Measurements from ENCODE around the gene C14orf119.

C14orf119 gene

DNA sequence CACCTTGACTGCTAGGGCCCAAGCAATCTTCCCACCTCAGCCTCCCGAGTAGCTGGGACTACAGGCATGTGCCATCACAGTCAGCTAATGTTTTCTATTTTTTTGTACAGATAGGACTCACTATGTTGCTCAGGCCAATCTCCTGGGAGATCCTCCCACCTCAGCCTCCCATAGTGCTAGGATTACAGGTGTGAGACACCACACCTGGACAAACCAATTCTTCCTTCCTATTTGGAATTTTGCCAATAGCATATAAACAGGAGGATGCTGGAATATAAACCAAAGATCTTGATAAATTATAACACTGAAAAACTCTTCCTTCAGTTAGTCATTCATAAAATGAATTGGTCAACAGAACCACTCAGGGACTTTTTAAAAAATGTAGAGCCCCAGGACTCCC is 8.7 kb upstream of the C14orf119 start:
- no peak overlapping the region for H3K9ac ChIP-seq (ENCODE audit: low read length)

DNA sequence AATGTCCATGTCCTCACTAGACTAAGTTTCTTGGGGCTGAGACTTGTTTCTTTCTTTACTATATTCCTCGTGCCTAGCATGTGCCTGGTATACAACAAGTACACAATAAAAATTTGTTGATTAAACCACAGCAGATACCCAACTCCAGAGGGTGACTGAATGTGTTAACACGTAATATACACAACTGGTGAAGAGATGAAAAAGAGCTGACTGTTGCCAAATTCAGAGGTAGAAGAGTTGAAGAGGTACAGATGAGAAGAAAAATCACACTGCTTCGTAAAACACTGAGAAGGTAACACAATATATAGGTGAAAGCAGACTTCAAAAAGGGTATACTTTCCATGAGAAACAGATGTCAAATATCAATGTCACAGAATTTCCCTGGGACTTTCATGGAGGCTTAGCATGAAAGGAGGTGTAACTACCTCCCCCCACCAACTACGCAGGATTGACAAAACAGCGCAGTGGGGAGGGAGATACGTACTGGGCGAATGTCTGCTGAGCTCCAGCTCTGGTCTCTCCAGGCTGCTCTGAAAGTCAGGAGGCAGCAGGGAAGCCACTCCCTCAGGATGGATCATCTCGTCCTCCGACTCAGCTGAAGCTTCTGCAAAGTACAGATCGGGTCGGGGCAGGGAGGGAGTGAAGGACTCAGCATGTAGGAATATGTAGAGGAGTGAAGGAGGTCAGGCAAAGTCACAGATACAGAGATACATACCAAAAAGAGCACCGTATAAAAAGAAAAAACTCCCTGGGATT is 5.6 kb upstream of the C14orf119 start:
- Histone ChIP-seq H3K79me2 (ENCODE audit: insufficient read depth, low read length) (peaks cover 25% of the 10 kb centered on the region), H3K4me3 (ENCODE audit: low read depth, low read length, poor library complexity, severe bottlenecking) (no peak overlapping the region), H3K4me1 (ENCODE audit: insufficient read depth, low read length, severe bottlenecking) (peaks cover 13% of the 10 kb centered on the region), H3K36me3 (ENCODE audit: insufficient read depth, low read length) (peaks cover 87% of the 10 kb centered on the region), H3K9me2 (ENCODE audit: low read depth, low read length) (no peaks in the 10 kb centered on the region), H3K27ac (ENCODE audit: low read depth, low read length, poor library complexity, severe bottlenecking) (no peak overlapping the region), H4K20me1 (ENCODE audit: insufficient read depth, low read length) (no peaks in the 10 kb centered on the region), H3K27me3 (ENCODE audit: insufficient read depth, low read length) (no peaks in the 10 kb centered on the region), H3K9me3 (ENCODE audit: low read length) (no peaks in the 10 kb centered on the region), H2AFZ (ENCODE audit: low read length) (no peak overlapping the region), H3K4me2 (ENCODE audit: low read length) (no peak overlapping the region), H3F3A (ENCODE audit: insufficient read depth, low read length) (no peaks in the 10 kb centered on the region), H3K9ac (ENCODE audit: low read length) (no peak overlapping the region)
- TF ChIP-seq, protein P1, sequence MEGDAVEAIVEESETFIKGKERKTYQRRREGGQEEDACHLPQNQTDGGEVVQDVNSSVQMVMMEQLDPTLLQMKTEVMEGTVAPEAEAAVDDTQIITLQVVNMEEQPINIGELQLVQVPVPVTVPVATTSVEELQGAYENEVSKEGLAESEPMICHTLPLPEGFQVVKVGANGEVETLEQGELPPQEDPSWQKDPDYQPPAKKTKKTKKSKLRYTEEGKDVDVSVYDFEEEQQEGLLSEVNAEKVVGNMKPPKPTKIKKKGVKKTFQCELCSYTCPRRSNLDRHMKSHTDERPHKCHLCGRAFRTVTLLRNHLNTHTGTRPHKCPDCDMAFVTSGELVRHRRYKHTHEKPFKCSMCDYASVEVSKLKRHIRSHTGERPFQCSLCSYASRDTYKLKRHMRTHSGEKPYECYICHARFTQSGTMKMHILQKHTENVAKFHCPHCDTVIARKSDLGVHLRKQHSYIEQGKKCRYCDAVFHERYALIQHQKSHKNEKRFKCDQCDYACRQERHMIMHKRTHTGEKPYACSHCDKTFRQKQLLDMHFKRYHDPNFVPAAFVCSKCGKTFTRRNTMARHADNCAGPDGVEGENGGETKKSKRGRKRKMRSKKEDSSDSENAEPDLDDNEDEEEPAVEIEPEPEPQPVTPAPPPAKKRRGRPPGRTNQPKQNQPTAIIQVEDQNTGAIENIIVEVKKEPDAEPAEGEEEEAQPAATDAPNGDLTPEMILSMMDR (IDR thresholded peaks at IDR 0.05; ENCODE audit: low read length) = no peak

More for the DNA sequence above, 8.7 kb upstream of the C14orf119 start:
- H3K36me3 ChIP-seq (ENCODE audit: insufficient read depth, low read length) = peaks cover 99% of the 10 kb centered on the region
- no peaks in the 10 kb centered on the region for H3K9me2 ChIP-seq (ENCODE audit: low read depth, low read length)
- H3K79me2 ChIP-seq (ENCODE audit: insufficient read depth, low read length) = no peaks in the 10 kb centered on the region
- H3F3A ChIP-seq (ENCODE audit: insufficient read depth, low read length) = no peaks in the 10 kb centered on the region
- H2AFZ ChIP-seq (ENCODE audit: low read length) = no peak overlapping the region
- no peak overlapping the region for H3K4me3 ChIP-seq (ENCODE audit: low read depth, low read length, poor library complexity, severe bottlenecking)
- H3K27ac ChIP-seq (ENCODE audit: low read depth, low read length, poor library complexity, severe bottlenecking) = no peak overlapping the region
- H3K9me3 ChIP-seq (ENCODE audit: low read length) = no peaks in the 10 kb centered on the region
- no peaks in the 10 kb centered on the region for H4K20me1 ChIP-seq (ENCODE audit: insufficient read depth, low read length)
- no peaks in the 10 kb centered on the region for H3K27me3 ChIP-seq (ENCODE audit: insufficient read depth, low read length)
- no peak overlapping the region for H3K4me2 ChIP-seq (ENCODE audit: low read length)
- no peaks in the 10 kb centered on the region for H3K4me1 ChIP-seq (ENCODE audit: insufficient read depth, low read length, severe bottlenecking)
- TF ChIP-seq EZH2 (IDR thresholded peaks at IDR 0.05; ENCODE audit: borderline replicate concordance, low read length) = no peak
- TF ChIP-seq, protein P1 (IDR thresholded peaks at IDR 0.05; ENCODE audit: low read length) = no peak

DNA sequence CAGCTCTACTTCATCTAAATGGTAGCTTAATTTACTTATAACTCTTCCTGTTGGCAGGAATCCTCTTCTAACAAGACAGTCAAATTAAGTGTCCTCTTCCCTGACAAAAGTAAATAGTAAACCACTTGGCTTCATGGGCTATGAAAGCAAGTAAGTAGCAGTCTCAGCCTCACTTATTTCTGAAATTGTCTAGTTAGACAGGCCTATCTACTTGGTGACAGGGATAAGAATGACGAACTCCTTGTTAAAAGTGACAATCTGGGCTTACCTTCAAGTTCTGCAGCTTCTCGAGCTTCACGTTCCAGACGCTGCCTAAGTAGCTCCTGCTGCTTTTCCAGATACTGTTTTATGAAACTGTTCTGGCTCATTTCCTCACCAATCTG is 5.1 kb upstream of the C14orf119 start:
- Histone ChIP-seq H3K9ac (ENCODE audit: low read length) (no peak overlapping the region), H3K4me3 (ENCODE audit: low read depth, low read length, poor library complexity, severe bottlenecking) (no peak overlapping the region), H3K36me3 (ENCODE audit: insufficient read depth, low read length) (peaks cover 81% of the 10 kb centered on the region), H3K9me2 (ENCODE audit: low read depth, low read length) (no peaks in the 10 kb centered on the region), H2AFZ (ENCODE audit: low read length) (no peak overlapping the region), H4K20me1 (ENCODE audit: insufficient read depth, low read length) (no peaks in the 10 kb centered on the region), H3K9me3 (ENCODE audit: low read length) (no peaks in the 10 kb centered on the region), H3K4me1 (ENCODE audit: insufficient read depth, low read length, severe bottlenecking) (peaks cover 13% of the 10 kb centered on the region), H3K27ac (ENCODE audit: low read depth, low read length, poor library complexity, severe bottlenecking) (no peak overlapping the region), H3K27me3 (ENCODE audit: insufficient read depth, low read length) (no peaks in the 10 kb centered on the region), H3K79me2 (ENCODE audit: insufficient read depth, low read length) (peaks cover 25% of the 10 kb centered on the region), H3K4me2 (ENCODE audit: low read length) (no peak overlapping the region), H3F3A (ENCODE audit: insufficient read depth, low read length) (no peaks in the 10 kb centered on the region)
- no peak for TF ChIP-seq EZH2 (IDR thresholded peaks at IDR 0.05; ENCODE audit: borderline replicate concordance, low read length)
- TF ChIP-seq, protein P1 (IDR thresholded peaks at IDR 0.05; ENCODE audit: low read length) = no peak
